Measurements from ENCODE around the gene ARHGEF37. TPM values are rescaled to one million over a fixed set of nuclear protein-coding genes. Genes with fewer than 3 reads are reported as not detected.
A peak's percentile ranks its signal among the peaks of the same experiment; 100 is the strongest.

The ARHGEF37 gene
- total and polyA plus RNA-seq, 2 of the 8 experiments (the other 6 are each of a cell fraction or from before 2014, with no cell fraction given) = 0.21 to 0.48 TPM

DNA sequence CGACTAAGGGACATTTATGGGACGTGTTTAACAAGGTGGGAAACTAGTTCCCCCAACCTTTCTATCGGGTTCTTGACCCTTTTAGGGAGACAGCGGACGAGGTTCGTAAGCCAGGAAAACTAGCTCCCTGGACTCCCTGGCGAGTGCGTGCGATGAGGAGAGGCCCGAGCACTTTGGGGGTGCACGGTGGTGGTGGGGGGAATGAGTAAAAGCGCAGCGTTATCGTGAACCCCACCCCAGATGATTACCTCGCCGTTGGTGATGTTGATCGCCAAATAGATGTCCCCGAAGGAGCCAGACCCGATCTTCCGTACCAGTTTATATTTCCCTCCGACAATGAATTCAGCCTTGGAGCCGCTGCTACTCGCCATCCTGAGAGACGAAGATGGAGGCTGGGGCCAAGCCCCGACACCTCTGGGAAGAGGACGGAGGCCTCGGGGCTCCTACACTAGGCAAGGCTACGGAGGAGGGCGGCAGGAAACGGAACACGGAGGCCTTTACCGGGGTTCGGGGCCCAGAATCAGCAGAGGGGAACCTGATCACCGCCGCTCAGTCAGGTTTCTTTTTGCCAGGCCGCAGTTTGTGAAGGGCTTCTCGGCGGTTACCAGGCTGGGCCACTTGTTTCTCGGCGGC lies 30.6 kb upstream of the ARHGEF37 start:
- ChIA-PET POLR2A (ENCODE audit: partially characterized antibody) (interaction anchor here (0.9 to 11.0 kb wide), 17 partner anchors 9 to 192 kb away, joined by 3 to 65 read pairs (median 6); no protein-coding TSS in a partner anchor), CTCF (ENCODE audit: partially characterized antibody) (interaction anchor here (0.5 to 16.3 kb wide), 15 partner anchors 11 to 169 kb away, joined by 3 to 174 read pairs (median 4); partner anchors contain the start of gene ARHGEF37)
- peak overlapping the region; percentile 81 to 94 (median 93) for H3K9ac ChIP-seq (replicated peaks in 1 of 4; ENCODE audit: extremely low read depth in 1 of 4, low read depth in 3 of 4, low read length in 3 of 4)
- H2BK15ac ChIP-seq (ENCODE audit: low read length) = no peak overlapping the region
- peak overlapping the region; percentile 30; the same call in 1 of the 2 replicates for H2BK12ac ChIP-seq (ENCODE audit: low read depth, low read length)
- H3K14ac ChIP-seq (ENCODE audit: insufficient read length) = no peak overlapping the region
- H2BK5ac ChIP-seq (ENCODE audit: low read depth, low read length) = peak overlapping the region; percentile 91
- H4K5ac ChIP-seq (ENCODE audit: insufficient read length, low read depth, low read length) = peak overlapping the region; percentile 82
- peak overlapping the region; percentile 94 for H3K18ac ChIP-seq (ENCODE audit: extremely low read depth, low read length)
- H3K23me2 ChIP-seq (ENCODE audit: low read depth, low read length) = peaks cover 11% of the 10 kb centered on the region; the same call in 1 of the 2 replicates
- no peak overlapping the region for H2BK120ac ChIP-seq (replicated peaks; ENCODE audit: low read depth, low read length)
- H3K56ac ChIP-seq (replicated peaks; ENCODE audit: insufficient read length, low read depth, low read length) = peak overlapping the region; percentile 52
- H3K23ac ChIP-seq (ENCODE audit: insufficient read length) = no peak overlapping the region
- no peak overlapping the region for H2BK20ac ChIP-seq (ENCODE audit: low read length)
- H3K79me1 ChIP-seq (ENCODE audit: low read depth, low read length) = no peaks in the 10 kb centered on the region
- H3K4me1 ChIP-seq (replicated peaks in 1 of 4; ENCODE audit: control insufficient read depth in 3 of 4, insufficient read depth in 4 of 4, low read length in 3 of 4) = peaks cover 0 to 4% (median 3%) of the 10 kb centered on the region in 4 experiments; a peak in 4 of 7 replicates
- FAIRE-seq (no peak), DNase-seq (ENCODE audit: low read depth in 1 of 2, low spot score in 2 of 2) (peak in 1 of 2 experiments; percentile 55)
- peak overlapping the region; percentile 87 for H3K4ac ChIP-seq (replicated peaks; ENCODE audit: insufficient read length, low read depth, low read length)
- H3K79me2 ChIP-seq (ENCODE audit: control insufficient read depth in 1 of 2, insufficient read depth in 2 of 2, low read length in 2 of 2) = peaks cover 46 to 54% of the 10 kb centered on the region in 2 experiments
- peak overlapping the region; percentile 97 for H4K91ac ChIP-seq (replicated peaks; ENCODE audit: insufficient read length, low read length)
- no peak overlapping the region for H2AFZ ChIP-seq (ENCODE audit: low read length)
- peak overlapping the region; percentile 93; the same call in 1 of the 2 replicates for H4K8ac ChIP-seq (ENCODE audit: extremely low read depth, insufficient read depth, low read length)
- no peaks in the 10 kb centered on the region for H3K9me3 ChIP-seq (ENCODE audit: insufficient read depth in 2 of 2, low read depth in 1 of 2, low read length in 1 of 2)
- 2% methylated on average over 31 of the region's 40 CpGs; no CpG with 5 or more reads in 1 of the 2 experiments for WGBS, 2 experiments (ENCODE audit: extremely low coverage in 1 of 2, insufficient coverage in 1 of 2, insufficient read length in 1 of 2, insufficient replicate concordance in 2 of 2, low coverage in 1 of 2, low lambda C conversion rate in 2 of 2, missing lambda C conversion rate in 1 of 2)
- H3K4me2 ChIP-seq (ENCODE audit: insufficient read depth in 1 of 2, low read depth in 2 of 2, low read length in 2 of 2) = peak overlapping the region; percentile 80 to 96
- no peak overlapping the region; the same call in 1 of the 2 replicates for H2AK5ac ChIP-seq (ENCODE audit: low read depth, low read length)
- H4K20me1 ChIP-seq (replicated peaks in 1 of 2; ENCODE audit: control insufficient read depth in 1 of 2, insufficient read depth in 2 of 2, low read length in 2 of 2) = peaks cover 0 to 2% of the 10 kb centered on the region in 2 experiments
- no peaks in the 10 kb centered on the region for H3K27me3 ChIP-seq (replicated peaks in 1 of 4; ENCODE audit: control insufficient read depth in 3 of 4, extremely low read depth in 1 of 4, insufficient read depth in 3 of 4, low read length in 3 of 4)
- peak overlapping the region; percentile 93 for H3K27ac ChIP-seq (ENCODE audit: low read depth, low read length)
- peaks cover 0 to 42% (median 6%) of the 10 kb centered on the region in 4 experiments; a peak in 4 of 8 replicates for H3K36me3 ChIP-seq (ENCODE audit: control insufficient read depth in 2 of 4, insufficient read depth in 4 of 4, low read length in 3 of 4)
- TF ChIP-seq RAD21 (IDR thresholded peaks at IDR 0.05 in 1 of 2, conservative IDR thresholded peaks at IDR 0.05 in 1 of 2; ENCODE audit: low read depth in 2 of 2, low read length in 2 of 2) (no peak), KDM1A (IDR thresholded peaks at IDR 0.05; ENCODE audit: borderline replicate concordance, low read length) (no peak), ASH2L (IDR thresholded peaks at IDR 0.05; ENCODE audit: low read length) (peak; percentile 23), CHD1 (IDR thresholded peaks at IDR 0.05; ENCODE audit: low read depth, low read length) (peak; percentile 5; the same call in 1 of the 2 replicates)
- peak overlapping the region; percentile 97 to 100 (median 99) for H3K4me3 ChIP-seq (ENCODE audit: extremely low read depth in 1 of 4, insufficient read depth in 2 of 4, low read depth in 3 of 4, low read length in 4 of 4)
